Measurements from ENCODE around the gene ARHGAP26.

DNA sequence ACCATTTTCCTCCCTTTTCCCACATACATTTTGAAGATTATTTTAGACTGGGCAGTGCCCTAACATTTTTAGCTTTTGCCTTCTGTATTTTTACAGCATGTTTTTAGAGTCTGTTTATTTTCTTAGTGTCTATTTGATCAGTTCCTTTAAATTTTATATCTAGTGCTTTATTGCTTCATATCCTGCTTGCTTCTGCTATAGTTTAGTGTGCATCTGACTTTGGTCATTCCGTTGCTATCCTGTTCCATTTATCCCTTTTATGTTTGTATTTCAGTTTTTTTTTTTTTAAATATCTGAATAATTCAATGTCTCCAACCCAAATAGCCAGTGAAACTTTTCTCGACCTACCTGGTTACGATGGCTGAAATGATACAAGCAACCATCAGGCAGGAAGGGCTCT lies 203.8 kb downstream of the ARHGAP26 start:
- TF ChIP-seq, protein P1, sequence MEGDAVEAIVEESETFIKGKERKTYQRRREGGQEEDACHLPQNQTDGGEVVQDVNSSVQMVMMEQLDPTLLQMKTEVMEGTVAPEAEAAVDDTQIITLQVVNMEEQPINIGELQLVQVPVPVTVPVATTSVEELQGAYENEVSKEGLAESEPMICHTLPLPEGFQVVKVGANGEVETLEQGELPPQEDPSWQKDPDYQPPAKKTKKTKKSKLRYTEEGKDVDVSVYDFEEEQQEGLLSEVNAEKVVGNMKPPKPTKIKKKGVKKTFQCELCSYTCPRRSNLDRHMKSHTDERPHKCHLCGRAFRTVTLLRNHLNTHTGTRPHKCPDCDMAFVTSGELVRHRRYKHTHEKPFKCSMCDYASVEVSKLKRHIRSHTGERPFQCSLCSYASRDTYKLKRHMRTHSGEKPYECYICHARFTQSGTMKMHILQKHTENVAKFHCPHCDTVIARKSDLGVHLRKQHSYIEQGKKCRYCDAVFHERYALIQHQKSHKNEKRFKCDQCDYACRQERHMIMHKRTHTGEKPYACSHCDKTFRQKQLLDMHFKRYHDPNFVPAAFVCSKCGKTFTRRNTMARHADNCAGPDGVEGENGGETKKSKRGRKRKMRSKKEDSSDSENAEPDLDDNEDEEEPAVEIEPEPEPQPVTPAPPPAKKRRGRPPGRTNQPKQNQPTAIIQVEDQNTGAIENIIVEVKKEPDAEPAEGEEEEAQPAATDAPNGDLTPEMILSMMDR (IDR thresholded peaks at IDR 0.05), result no peak
- TF ChIP-seq POLR2A (IDR thresholded peaks at IDR 0.05), result no peak
